Iris pigment epithelial cell (primary cell): ENCODE measurements around the gene GAB2.
"Not testable (repeated sequence)": the region's sequence is repeated elsewhere in the genome, so short reads cannot be mapped to it uniquely, and the experiment has no call there.

Source experiments
- DNase-seq: peaks from one replicate; pipeline ENCODE4 v3.0.0-alpha.2; 2011; ENCODE audit warnings: low read depth

Gene GAB2

GRCh38 chr11:78370406-78371172, 47.0 kb downstream of the GAB2 start:
- DNase-seq: peak; percentile 41

GRCh38 chr11:78365381-78365792, 52.2 kb downstream of the GAB2 start:
- DNase-seq: peak; percentile 22

GRCh38 chr11:78364128-78364751, 53.4 kb downstream of the GAB2 start:
- no peak for DNase-seq

- no peak for DNase-seq
Observed at GRCh38 chr11:78363024-78363619, 54.5 kb downstream of the GAB2 start.

- DNase-seq: no peak
Observed at GRCh38 chr11:78361228-78361627, 56.4 kb downstream of the GAB2 start.

- no peak for DNase-seq
Observed at GRCh38 chr11:78359921-78360320, 57.7 kb downstream of the GAB2 start.

GRCh38 chr11:78357924-78358323, 59.7 kb downstream of the GAB2 start:
- not testable (repeated sequence) for DNase-seq

- not testable (repeated sequence) for DNase-seq
Observed at GRCh38 chr11:78357425-78357824, 60.2 kb downstream of the GAB2 start.

- DNase-seq: not testable (repeated sequence)
Observed at GRCh38 chr11:78355742-78356141, 61.9 kb downstream of the GAB2 start.

- DNase-seq: no peak
Observed at GRCh38 chr11:78355309-78355705, 62.3 kb downstream of the GAB2 start.

GRCh38 chr11:78354408-78355308, 63.0 kb downstream of the GAB2 start:
- DNase-seq: no peak

GRCh38 chr11:78351979-78352841, 65.4 kb downstream of the GAB2 start:
- DNase-seq: peak; percentile 15

GRCh38 chr11:78351193-78351592, 66.4 kb downstream of the GAB2 start:
- no peak for DNase-seq

- DNase-seq: peak; percentile 55
Observed at GRCh38 chr11:78350646-78351165, 66.9 kb downstream of the GAB2 start.

GRCh38 chr11:78350091-78350645, 67.5 kb downstream of the GAB2 start:
- peak; percentile 47 for DNase-seq

GRCh38 chr11:78349624-78350023, 68.0 kb downstream of the GAB2 start:
- no peak for DNase-seq

GRCh38 chr11:78349114-78349513, 68.5 kb downstream of the GAB2 start:
- no peak for DNase-seq

GRCh38 chr11:78347956-78348355, 69.7 kb downstream of the GAB2 start:
- no peak for DNase-seq

- no peak for DNase-seq
Observed at GRCh38 chr11:78346799-78347198, 70.8 kb downstream of the GAB2 start.

GRCh38 chr11:78345450-78345849, 72.2 kb downstream of the GAB2 start:
- no peak for DNase-seq

GRCh38 chr11:78344676-78345075, 72.9 kb downstream of the GAB2 start:
- DNase-seq: no peak
